ENCODE results near the gene OR5AP2. TPM values are rescaled to one million over a fixed set of nuclear protein-coding genes. Genes with fewer than 3 reads are reported as not detected.

Gene OR5AP2
- total RNA-seq, 1 experiment from 2014 or later = not detected

DNA sequence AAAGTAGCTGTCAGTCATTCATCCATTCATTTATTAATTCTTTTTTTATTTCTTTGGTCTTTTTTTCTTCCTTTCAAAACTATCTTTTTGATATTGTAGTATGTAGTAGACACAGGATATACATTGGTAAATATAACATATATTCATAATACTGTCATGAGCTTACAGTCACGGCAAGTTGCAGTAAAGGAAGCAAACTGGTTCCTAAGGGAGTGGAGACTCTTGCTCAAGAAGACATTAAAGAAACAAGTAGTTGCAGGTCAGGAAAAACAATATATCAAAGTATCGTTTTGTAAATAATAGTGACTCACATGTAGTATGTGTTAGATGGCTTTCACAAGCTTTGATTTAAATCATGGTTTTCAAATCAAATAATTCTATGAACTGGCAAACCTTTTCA, 28.7 kb upstream of the OR5AP2 start:
- no CpG with 5 or more reads among the region's 2 CpGs for whole genome bisulfite sequencing (ENCODE audit: extremely low coverage, insufficient read length, low lambda C conversion rate)
- no peak for TF ChIP-seq CTCF (conservative IDR thresholded peaks at IDR 0.05)
- H3K27me3 Mint-ChIP-seq (ENCODE audit: low read depth) = no peaks in the 10 kb centered on the region
- Histone ChIP-seq H3K4me1 (ENCODE audit: insufficient read depth, low read length) (no peaks in the 10 kb centered on the region), H3K79me2 (ENCODE audit: insufficient read depth, low read length) (no peaks in the 10 kb centered on the region), H4K8ac (replicated peaks; ENCODE audit: insufficient read length, low read depth, low read length) (no peak overlapping the region), H3K14ac (ENCODE audit: insufficient read depth, low read length) (no peak overlapping the region), H3K4me2 (ENCODE audit: insufficient read depth, insufficient read length, low read length) (no peak overlapping the region), H2AK5ac (ENCODE audit: insufficient read length, low read length) (no peak overlapping the region), H4K20me1 (ENCODE audit: control insufficient read depth, insufficient read depth, insufficient read length) (no peaks in the 10 kb centered on the region), H3K18ac (ENCODE audit: insufficient read length, low read depth, low read length) (no peak overlapping the region), H3K23me2 (ENCODE audit: insufficient read length, low read depth, low read length, poor library complexity, severe bottlenecking) (no peaks in the 10 kb centered on the region), H2BK12ac (ENCODE audit: insufficient read length, low read depth, low read length) (no peak overlapping the region), H3K23ac (ENCODE audit: insufficient read length, low read depth, low read length) (no peak overlapping the region), H2BK15ac (ENCODE audit: low read depth, low read length) (no peak overlapping the region), H3K4ac (ENCODE audit: low read depth, low read length) (no peak overlapping the region), H2BK120ac (ENCODE audit: low read depth, low read length, poor library complexity, severe bottlenecking) (no peak overlapping the region), H2BK5ac (ENCODE audit: insufficient read length, low read length) (no peak overlapping the region), H3T11ph (ENCODE audit: low read length) (no peak overlapping the region), H3K9ac (ENCODE audit: extremely low read depth, insufficient read length, low read length) (no peak overlapping the region), H2BK20ac (ENCODE audit: low read depth, low read length, poor library complexity, severe bottlenecking) (no peak overlapping the region), H3K27ac (ENCODE audit: insufficient read length, low read depth, low read length) (no peak overlapping the region), H3K56ac (ENCODE audit: insufficient read length, low read depth, low read length) (no peak overlapping the region), H3K27me3 (ENCODE audit: insufficient read depth, low read length) (no peaks in the 10 kb centered on the region), H4K5ac (ENCODE audit: insufficient read length, low read depth, low read length) (no peak overlapping the region), H2AFZ (ENCODE audit: low read length) (no peak overlapping the region), H4K91ac (ENCODE audit: insufficient read length, low read depth, low read length) (no peak overlapping the region), H3K79me1 (ENCODE audit: insufficient read depth, low read depth, low read length, poor library complexity, severe bottlenecking) (no peaks in the 10 kb centered on the region), H3K9me3 (ENCODE audit: control insufficient read depth, low read depth, low read length) (no peaks in the 10 kb centered on the region)
- no peak overlapping the region for H3K27ac Mint-ChIP-seq
- no peak for DNase-seq
- H3K4me1 Mint-ChIP-seq = peaks cover 3 to 5% of the 10 kb centered on the region in 2 experiments
- no peaks in the 10 kb centered on the region for H3K9me3 Mint-ChIP-seq
- no peak overlapping the region for H3K4me3 Mint-ChIP-seq
- peaks cover 0 to 8% (median 0%) of the 10 kb centered on the region in 3 experiments; a peak in 3 of 7 replicates for H3K36me3 Mint-ChIP-seq (ENCODE audit: insufficient read depth in 1 of 3, low read depth in 3 of 3)
